ENCODE measurements around the gene CABLES1. TPM values are rescaled to one million over a fixed set of nuclear protein-coding genes. Genes with fewer than 3 reads are reported as not detected.

CABLES1 gene
- total and polyA plus RNA-seq, 2 of the 8 experiments (the other 6 are each of a cell fraction or from before 2014, with no cell fraction given) = 9.2 to 26.4 TPM

DNA sequence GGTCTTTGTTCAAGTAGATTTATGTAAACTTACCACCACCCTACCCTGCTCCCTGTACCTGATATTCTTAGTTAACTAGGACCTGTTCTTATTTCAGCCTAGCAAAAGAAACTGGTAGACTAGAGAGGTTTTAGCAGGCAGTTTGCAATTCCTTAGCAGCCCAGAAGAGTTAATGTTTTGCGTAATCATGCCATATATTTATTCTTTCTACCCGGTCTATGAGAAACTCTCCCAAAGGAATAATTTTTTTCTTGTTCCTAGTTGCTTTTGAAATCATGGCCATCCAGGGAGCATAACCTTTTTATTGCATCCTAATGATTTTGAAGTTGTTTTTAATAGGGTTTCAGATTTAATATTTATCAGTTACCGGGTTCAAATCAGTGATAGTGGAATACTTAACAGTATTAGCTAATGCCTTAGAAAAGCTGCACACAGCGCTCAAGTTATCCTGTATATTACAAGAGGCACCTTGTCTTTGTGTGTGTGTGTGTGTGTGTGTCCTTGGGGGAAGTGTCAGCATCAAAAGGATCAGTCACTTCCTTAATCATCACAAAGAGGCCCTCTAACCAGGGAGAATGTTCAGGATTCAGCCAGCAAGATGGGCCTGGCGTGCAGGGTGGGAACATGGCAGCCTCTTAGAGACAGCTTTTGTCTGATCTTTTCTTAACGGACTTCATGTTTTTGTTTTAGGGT lies 52.9 kb downstream of the CABLES1 start (continued):
- TF ChIP-seq, protein P1, sequence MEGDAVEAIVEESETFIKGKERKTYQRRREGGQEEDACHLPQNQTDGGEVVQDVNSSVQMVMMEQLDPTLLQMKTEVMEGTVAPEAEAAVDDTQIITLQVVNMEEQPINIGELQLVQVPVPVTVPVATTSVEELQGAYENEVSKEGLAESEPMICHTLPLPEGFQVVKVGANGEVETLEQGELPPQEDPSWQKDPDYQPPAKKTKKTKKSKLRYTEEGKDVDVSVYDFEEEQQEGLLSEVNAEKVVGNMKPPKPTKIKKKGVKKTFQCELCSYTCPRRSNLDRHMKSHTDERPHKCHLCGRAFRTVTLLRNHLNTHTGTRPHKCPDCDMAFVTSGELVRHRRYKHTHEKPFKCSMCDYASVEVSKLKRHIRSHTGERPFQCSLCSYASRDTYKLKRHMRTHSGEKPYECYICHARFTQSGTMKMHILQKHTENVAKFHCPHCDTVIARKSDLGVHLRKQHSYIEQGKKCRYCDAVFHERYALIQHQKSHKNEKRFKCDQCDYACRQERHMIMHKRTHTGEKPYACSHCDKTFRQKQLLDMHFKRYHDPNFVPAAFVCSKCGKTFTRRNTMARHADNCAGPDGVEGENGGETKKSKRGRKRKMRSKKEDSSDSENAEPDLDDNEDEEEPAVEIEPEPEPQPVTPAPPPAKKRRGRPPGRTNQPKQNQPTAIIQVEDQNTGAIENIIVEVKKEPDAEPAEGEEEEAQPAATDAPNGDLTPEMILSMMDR (IDR thresholded peaks at IDR 0.05; ENCODE audit: control extremely low read depth in 1 of 3, insufficient read depth in 1 of 3, low read depth in 1 of 3, low read length in 3 of 3) = no peak
- TF ChIP-seq KDM4A (IDR thresholded peaks at IDR 0.05; ENCODE audit: low read depth, low read length, severe bottlenecking) (no peak), TEAD4 (IDR thresholded peaks at IDR 0.05; ENCODE audit: low read depth, low read length) (no peak), NRF1 (IDR thresholded peaks at IDR 0.05; ENCODE audit: low read depth, low read length) (no peak), SIRT6 (IDR thresholded peaks at IDR 0.05; ENCODE audit: low read length) (no peak)
- TF ChIP-seq, protein P2, sequence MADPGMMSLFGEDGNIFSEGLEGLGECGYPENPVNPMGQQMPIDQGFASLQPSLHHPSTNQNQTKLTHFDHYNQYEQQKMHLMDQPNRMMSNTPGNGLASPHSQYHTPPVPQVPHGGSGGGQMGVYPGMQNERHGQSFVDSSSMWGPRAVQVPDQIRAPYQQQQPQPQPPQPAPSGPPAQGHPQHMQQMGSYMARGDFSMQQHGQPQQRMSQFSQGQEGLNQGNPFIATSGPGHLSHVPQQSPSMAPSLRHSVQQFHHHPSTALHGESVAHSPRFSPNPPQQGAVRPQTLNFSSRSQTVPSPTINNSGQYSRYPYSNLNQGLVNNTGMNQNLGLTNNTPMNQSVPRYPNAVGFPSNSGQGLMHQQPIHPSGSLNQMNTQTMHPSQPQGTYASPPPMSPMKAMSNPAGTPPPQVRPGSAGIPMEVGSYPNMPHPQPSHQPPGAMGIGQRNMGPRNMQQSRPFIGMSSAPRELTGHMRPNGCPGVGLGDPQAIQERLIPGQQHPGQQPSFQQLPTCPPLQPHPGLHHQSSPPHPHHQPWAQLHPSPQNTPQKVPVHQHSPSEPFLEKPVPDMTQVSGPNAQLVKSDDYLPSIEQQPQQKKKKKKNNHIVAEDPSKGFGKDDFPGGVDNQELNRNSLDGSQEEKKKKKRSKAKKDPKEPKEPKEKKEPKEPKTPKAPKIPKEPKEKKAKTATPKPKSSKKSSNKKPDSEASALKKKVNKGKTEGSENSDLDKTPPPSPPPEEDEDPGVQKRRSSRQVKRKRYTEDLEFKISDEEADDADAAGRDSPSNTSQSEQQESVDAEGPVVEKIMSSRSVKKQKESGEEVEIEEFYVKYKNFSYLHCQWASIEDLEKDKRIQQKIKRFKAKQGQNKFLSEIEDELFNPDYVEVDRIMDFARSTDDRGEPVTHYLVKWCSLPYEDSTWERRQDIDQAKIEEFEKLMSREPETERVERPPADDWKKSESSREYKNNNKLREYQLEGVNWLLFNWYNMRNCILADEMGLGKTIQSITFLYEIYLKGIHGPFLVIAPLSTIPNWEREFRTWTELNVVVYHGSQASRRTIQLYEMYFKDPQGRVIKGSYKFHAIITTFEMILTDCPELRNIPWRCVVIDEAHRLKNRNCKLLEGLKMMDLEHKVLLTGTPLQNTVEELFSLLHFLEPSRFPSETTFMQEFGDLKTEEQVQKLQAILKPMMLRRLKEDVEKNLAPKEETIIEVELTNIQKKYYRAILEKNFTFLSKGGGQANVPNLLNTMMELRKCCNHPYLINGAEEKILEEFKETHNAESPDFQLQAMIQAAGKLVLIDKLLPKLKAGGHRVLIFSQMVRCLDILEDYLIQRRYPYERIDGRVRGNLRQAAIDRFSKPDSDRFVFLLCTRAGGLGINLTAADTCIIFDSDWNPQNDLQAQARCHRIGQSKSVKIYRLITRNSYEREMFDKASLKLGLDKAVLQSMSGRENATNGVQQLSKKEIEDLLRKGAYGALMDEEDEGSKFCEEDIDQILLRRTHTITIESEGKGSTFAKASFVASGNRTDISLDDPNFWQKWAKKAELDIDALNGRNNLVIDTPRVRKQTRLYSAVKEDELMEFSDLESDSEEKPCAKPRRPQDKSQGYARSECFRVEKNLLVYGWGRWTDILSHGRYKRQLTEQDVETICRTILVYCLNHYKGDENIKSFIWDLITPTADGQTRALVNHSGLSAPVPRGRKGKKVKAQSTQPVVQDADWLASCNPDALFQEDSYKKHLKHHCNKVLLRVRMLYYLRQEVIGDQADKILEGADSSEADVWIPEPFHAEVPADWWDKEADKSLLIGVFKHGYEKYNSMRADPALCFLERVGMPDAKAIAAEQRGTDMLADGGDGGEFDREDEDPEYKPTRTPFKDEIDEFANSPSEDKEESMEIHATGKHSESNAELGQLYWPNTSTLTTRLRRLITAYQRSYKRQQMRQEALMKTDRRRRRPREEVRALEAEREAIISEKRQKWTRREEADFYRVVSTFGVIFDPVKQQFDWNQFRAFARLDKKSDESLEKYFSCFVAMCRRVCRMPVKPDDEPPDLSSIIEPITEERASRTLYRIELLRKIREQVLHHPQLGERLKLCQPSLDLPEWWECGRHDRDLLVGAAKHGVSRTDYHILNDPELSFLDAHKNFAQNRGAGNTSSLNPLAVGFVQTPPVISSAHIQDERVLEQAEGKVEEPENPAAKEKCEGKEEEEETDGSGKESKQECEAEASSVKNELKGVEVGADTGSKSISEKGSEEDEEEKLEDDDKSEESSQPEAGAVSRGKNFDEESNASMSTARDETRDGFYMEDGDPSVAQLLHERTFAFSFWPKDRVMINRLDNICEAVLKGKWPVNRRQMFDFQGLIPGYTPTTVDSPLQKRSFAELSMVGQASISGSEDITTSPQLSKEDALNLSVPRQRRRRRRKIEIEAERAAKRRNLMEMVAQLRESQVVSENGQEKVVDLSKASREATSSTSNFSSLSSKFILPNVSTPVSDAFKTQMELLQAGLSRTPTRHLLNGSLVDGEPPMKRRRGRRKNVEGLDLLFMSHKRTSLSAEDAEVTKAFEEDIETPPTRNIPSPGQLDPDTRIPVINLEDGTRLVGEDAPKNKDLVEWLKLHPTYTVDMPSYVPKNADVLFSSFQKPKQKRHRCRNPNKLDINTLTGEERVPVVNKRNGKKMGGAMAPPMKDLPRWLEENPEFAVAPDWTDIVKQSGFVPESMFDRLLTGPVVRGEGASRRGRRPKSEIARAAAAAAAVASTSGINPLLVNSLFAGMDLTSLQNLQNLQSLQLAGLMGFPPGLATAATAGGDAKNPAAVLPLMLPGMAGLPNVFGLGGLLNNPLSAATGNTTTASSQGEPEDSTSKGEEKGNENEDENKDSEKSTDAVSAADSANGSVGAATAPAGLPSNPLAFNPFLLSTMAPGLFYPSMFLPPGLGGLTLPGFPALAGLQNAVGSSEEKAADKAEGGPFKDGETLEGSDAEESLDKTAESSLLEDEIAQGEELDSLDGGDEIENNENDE (IDR thresholded peaks at IDR 0.05; ENCODE audit: insufficient replicate concordance, low read length) = no peak
